CD14-positive monocyte (primary cell): ENCODE results near the gene CREB3L4. TPM values are rescaled to one million over a fixed set of nuclear protein-coding genes. Genes with fewer than 3 reads are reported as not detected.

ENCODE experiments used
- DNase-seq, 3 donors: peaks; one replicate each; pipeline ENCODE4 v3.0.0-alpha.2; 2011 to 2022
- H2AFZ ChIP-seq: 2 replicates; pipeline ENCODE4 v1.6.0; 2012; ENCODE audit warnings: mild to moderate bottlenecking, low read depth, low read length, inconsistent platforms; ENCODE audit not compliant: insufficient read depth, poor library complexity, severe bottlenecking
- H3K27ac ChIP-seq, 2 donors: 1 replicate in 1 of 2; 2 replicates in 1 of 2; pipeline ENCODE4 v1.5.1; 2012 to 2013; ENCODE audit warnings: low read length in 2 of 2, control low read depth in 1 of 2, inconsistent platforms in 1 of 2, low read depth in 1 of 2, mild to moderate bottlenecking in 1 of 2
- H3K27me3 ChIP-seq, 2 donors: one replicate each; pipeline versions ENCODE4 v1.6.0 to v1.6.1; 2011 to 2013; ENCODE audit warnings: low read length in 2 of 2; ENCODE audit not compliant: control insufficient read depth in 2 of 2, insufficient read depth in 2 of 2
- H3K36me3 ChIP-seq, 2 donors: replicated peaks in 1 of 2; 1 replicate in 1 of 2; 2 replicates in 1 of 2; pipeline versions ENCODE4 v1.5.1 to v1.6.1; 2012 to 2013; ENCODE audit warnings: low read length in 2 of 2, control low read depth in 1 of 2, inconsistent platforms in 1 of 2, mild to moderate bottlenecking in 1 of 2; ENCODE audit not compliant: insufficient read depth in 2 of 2, control insufficient read depth in 1 of 2
- H3K4me1 ChIP-seq, 2 donors: 1 replicate in 1 of 2; 2 replicates in 1 of 2; pipeline versions ENCODE4 v1.5.1 to v1.6.1; 2012 to 2013; ENCODE audit warnings: low read length in 2 of 2, control low read depth in 1 of 2, inconsistent platforms in 1 of 2, mild to moderate bottlenecking in 1 of 2, moderate library complexity in 1 of 2; ENCODE audit not compliant: insufficient read depth in 2 of 2, control insufficient read depth in 1 of 2
- H3K4me2 ChIP-seq: replicated peaks from 2 replicates; pipeline ENCODE3; 2012; ENCODE audit warnings: low read length, moderate library complexity, mild to moderate bottlenecking; ENCODE audit not compliant: poor library complexity, severe bottlenecking; ENCODE audit errors: extremely low read depth
- H3K4me3 ChIP-seq, 3 experiments: fragments of 200-600 bp in 1 of 3; sonication (generic) in 1 of 3; replicated peaks in 1 of 3; 1 replicate in 2 of 3; 2 replicates in 1 of 3; pipeline ENCODE4 v1.5.1; 2011 to 2013; ENCODE audit warnings: low read length in 3 of 3, mild to moderate bottlenecking in 3 of 3, control low read depth in 2 of 3, low read depth in 2 of 3, inconsistent platforms in 1 of 3, moderate library complexity in 1 of 3
- H3K79me2 ChIP-seq: 2 replicates; pipeline ENCODE4 v1.6.0; 2012; ENCODE audit warnings: mild to moderate bottlenecking, control low read depth, inconsistent platforms, low read length, moderate library complexity; ENCODE audit not compliant: insufficient read depth
- H3K9ac ChIP-seq: 2 replicates; pipeline ENCODE4 v1.6.0; 2017; ENCODE audit warnings: low read length, mild to moderate bottlenecking; ENCODE audit not compliant: insufficient read depth, poor library complexity, severe bottlenecking
- H3K9me3 ChIP-seq, 2 donors: replicated peaks in 1 of 2; 1 replicate in 1 of 2; 2 replicates in 1 of 2; pipeline versions ENCODE4 v1.5.1 to v1.6.1; 2012 to 2013; ENCODE audit warnings: low read length in 2 of 2, control low read depth in 1 of 2; ENCODE audit not compliant: control insufficient read depth in 1 of 2, insufficient read depth in 1 of 2
- H4K20me1 ChIP-seq: 2 replicates; pipeline ENCODE4 v1.6.0; 2012; ENCODE audit warnings: mild to moderate bottlenecking, low read length, control low read depth, moderate library complexity; ENCODE audit not compliant: insufficient read depth
- H3K27ac Mint-ChIP-seq, 7 donors: one replicate each; pipeline ENCODE4 v1.8.0; 2020; ENCODE audit warnings: mild to moderate bottlenecking in 7 of 7, mixed read lengths in 7 of 7, moderate library complexity in 6 of 7, inconsistent platforms in 2 of 7
- H3K27me3 Mint-ChIP-seq, 3 donors: one replicate each; pipeline ENCODE4 v1.8.0; 2021 to 2022; ENCODE audit warnings: low read depth in 3 of 3, mild to moderate bottlenecking in 3 of 3, mixed read lengths in 3 of 3, moderate library complexity in 3 of 3, inconsistent platforms in 1 of 3
- H3K36me3 Mint-ChIP-seq, 2 donors: one replicate each; pipeline ENCODE4 v1.8.0; 2020; ENCODE audit warnings: mixed read lengths in 2 of 2, inconsistent platforms in 1 of 2, mild to moderate bottlenecking in 1 of 2
- H3K4me1 Mint-ChIP-seq: one replicate; pipeline ENCODE4 v1.8.0; 2020; ENCODE audit warnings: mild to moderate bottlenecking, mixed read lengths
- H3K4me3 Mint-ChIP-seq, 2 donors: one replicate each; pipeline ENCODE4 v1.8.0; 2020; ENCODE audit warnings: mild to moderate bottlenecking in 2 of 2, mixed read lengths in 2 of 2, moderate library complexity in 1 of 2
- H3K9me3 Mint-ChIP-seq, 7 donors: one replicate each; pipeline ENCODE4 v1.8.0; 2020 to 2022; ENCODE audit warnings: mixed read lengths in 7 of 7, mild to moderate bottlenecking in 6 of 7, moderate library complexity in 6 of 7, inconsistent platforms in 2 of 7
- WGBS: methylation state at CpG from one replicate; pipeline ENCODE4 v1.1.5; 2013; ENCODE audit warnings: missing lambda C conversion rate; ENCODE audit not compliant: insufficient coverage; 5-methylcytosine and 5-hydroxymethylcytosine counted together
- intact Hi-C, 2 donors: fragments of 100-400 bp; cut with micrococcal nuclease; formaldehyde crosslinking; loops; one replicate each; pipeline versions ENCODE4 v1.15.0 to v1.15.1; 2023
- polyA plus RNA-seq, 3 donors: library from polyadenylated mRNA; depleted of rRNA in 1 of 3; unstranded in 2 of 3; stranded (reverse) in 1 of 3; fragments of 300-500 nt in 2 of 3; fragments of >200 nt in 1 of 3; fragmentation: Illumina TruSeq in 2 of 3; gene quantifications; 1 replicate in 2 of 3; 2 replicates in 1 of 3; pipeline ENCODE4 v1.2.3, GENCODE V29; 2012 to 2021
- TF ChIP-seq, protein P1 (sequence below): fragments of 200-600 bp; IDR thresholded peaks from one replicate; pipeline ENCODE4 v1.8.0; 2022; ENCODE audit warnings: antibody characterized with exemption, mild to moderate bottlenecking

CREB3L4 gene
- polyA plus RNA-seq, 3 donors: 5.0 to 7.6 (median 6.8) TPM

DNA sequence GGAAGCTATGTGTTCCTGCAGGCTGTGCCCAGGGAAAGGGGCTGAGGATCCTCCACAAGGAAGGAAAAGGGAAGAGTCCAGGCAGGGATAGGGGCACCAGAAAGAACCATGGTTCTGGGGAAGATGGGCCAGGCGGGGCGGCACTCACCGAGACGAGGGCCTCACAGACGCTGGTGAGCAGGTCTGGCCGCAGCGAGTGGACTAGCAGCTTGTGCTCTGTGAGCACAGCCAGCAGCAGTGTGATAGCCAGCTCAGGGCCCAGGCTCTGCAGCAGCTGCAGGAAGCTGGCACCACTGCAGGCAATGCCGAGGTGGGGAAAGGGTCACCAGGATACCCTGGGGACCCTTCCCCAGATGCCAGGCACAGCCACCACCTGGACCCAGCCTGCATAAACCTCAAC, 26.9 kb upstream of the CREB3L4 start:
- H3K27ac ChIP-seq: peak overlapping the region in 1 of 2 donors; percentile 71

DNA sequence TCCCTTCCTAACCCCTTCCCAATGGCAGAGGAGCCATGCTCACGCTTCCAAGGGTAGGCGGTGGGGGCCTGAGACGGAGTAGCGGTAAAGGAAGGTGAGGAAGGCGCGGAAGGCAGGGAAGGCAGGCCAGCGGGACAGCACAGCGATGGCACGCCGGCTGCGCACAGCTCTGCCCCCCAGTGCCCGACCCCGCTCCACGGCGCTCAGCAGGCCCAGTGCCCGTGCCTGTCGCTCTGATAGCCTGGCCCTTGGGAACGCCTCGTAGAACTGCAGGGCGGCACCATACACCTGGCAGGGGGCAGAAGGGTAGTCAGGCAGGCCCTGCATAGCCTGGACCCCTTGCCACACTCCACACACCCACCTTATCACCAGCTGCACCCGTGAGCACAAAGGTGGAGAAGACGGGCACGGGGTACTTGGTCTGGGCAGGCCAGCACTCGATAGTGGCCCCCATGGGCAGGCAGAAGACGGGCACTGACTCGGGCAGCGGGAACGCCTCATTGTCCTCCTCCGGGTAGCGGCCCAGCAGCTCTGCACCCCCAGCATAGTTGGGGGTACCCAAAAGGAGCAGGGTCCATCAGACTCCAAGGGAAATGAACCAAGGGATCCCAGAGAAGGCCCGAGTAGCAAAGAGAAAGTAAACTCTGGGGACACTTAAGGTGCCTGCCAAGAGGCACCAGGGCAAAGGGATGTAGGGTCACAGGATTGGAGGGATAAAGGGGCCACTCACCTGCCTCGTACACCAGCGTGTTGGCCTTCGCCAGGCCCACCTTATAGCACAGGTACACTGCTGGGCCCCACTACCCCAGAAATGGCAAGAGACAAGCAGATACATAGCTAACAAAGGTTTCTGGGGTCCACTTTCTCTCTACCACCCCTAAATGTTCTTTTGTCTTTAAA, 25.6 kb upstream of the CREB3L4 start:
- Histone ChIP-seq H3K4me2 (no peak overlapping the region), H3K27me3 (no peaks in the 10 kb centered on the region), H3K4me1 (peaks cover 37 to 49% of the 10 kb centered on the region in 2 donors), H3K9ac (no peak overlapping the region), H3K9me3 (no peaks in the 10 kb centered on the region), H4K20me1 (peaks cover 51% of the 10 kb centered on the region), H3K36me3 (peaks cover 63 to 65% of the 10 kb centered on the region in 2 donors), H3K79me2 (peaks cover 73% of the 10 kb centered on the region), H3K4me3 (no peak overlapping the region), H3K27ac (peak overlapping the region; percentile 10 to 71), H2AFZ (no peak overlapping the region)
- DNase-seq: no peak
- Mint-ChIP-seq H3K27ac (peak overlapping the region in 6 of 7 donors; percentile 24 to 100 (median 86)), H3K36me3 (peaks cover 58 to 66% of the 10 kb centered on the region in 2 donors), H3K4me1 (peaks cover 40% of the 10 kb centered on the region), H3K27me3 (no peaks in the 10 kb centered on the region), H3K9me3 (no peaks in the 10 kb centered on the region), H3K4me3 (no peak overlapping the region)
- intact Hi-C loops: no loop called here
- TF ChIP-seq, protein P1, sequence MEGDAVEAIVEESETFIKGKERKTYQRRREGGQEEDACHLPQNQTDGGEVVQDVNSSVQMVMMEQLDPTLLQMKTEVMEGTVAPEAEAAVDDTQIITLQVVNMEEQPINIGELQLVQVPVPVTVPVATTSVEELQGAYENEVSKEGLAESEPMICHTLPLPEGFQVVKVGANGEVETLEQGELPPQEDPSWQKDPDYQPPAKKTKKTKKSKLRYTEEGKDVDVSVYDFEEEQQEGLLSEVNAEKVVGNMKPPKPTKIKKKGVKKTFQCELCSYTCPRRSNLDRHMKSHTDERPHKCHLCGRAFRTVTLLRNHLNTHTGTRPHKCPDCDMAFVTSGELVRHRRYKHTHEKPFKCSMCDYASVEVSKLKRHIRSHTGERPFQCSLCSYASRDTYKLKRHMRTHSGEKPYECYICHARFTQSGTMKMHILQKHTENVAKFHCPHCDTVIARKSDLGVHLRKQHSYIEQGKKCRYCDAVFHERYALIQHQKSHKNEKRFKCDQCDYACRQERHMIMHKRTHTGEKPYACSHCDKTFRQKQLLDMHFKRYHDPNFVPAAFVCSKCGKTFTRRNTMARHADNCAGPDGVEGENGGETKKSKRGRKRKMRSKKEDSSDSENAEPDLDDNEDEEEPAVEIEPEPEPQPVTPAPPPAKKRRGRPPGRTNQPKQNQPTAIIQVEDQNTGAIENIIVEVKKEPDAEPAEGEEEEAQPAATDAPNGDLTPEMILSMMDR: no peak
- 97% methylated on average over 24 of the region's 34 CpGs for WGBS

More for the DNA sequence above, 26.9 kb upstream of the CREB3L4 start:
- Histone ChIP-seq H3K4me2 (no peak overlapping the region), H3K4me3 (no peak overlapping the region), H4K20me1 (peaks cover 64% of the 10 kb centered on the region), H3K9me3 (no peaks in the 10 kb centered on the region), H3K27me3 (no peaks in the 10 kb centered on the region), H2AFZ (no peak overlapping the region), H3K4me1 (peaks cover 32 to 43% of the 10 kb centered on the region in 2 donors), H3K9ac (no peak overlapping the region), H3K36me3 (peaks cover 76 to 79% of the 10 kb centered on the region in 2 donors), H3K79me2 (peaks cover 86% of the 10 kb centered on the region)
- WGBS: 97% methylated on average over 8 of the region's 8 CpGs
- Mint-ChIP-seq H3K27me3 (no peaks in the 10 kb centered on the region), H3K36me3 (peaks cover 71 to 79% of the 10 kb centered on the region in 2 donors), H3K4me1 (peaks cover 36% of the 10 kb centered on the region), H3K4me3 (no peak overlapping the region), H3K27ac (peak overlapping the region in 5 of 7 donors; percentile 34 to 87 (median 78)), H3K9me3 (no peaks in the 10 kb centered on the region)
- TF ChIP-seq, protein P1: no peak
- no peak for DNase-seq
- intact Hi-C loops: no loop called here
